ENCODE results near the gene MITD1. TPM values are rescaled to one million over a fixed set of nuclear protein-coding genes. Genes with fewer than 3 reads are reported as not detected.

Gene MITD1
- polyA plus RNA-seq, 2 donors = 25.0 to 40.0 TPM

DNA sequence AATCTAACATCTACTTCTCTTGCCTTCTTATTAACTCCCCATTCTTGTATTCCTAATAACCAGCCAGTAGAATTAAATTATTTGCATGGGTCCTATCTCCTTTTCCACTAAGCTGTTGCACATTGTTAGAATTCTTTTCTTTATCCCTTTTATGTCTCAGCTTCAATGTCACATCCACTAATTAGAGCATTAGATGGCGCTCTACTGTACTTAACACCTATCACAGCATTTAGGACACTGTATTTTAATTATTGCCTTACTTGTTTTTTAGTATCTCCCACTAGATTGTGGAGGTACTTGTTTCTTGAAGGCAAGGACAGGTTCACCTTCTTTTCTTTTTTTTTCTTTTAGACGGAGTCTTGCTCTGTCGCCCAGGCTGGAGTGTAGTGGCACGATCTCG, 22.3 kb downstream of the MITD1 start:
- no peak overlapping the region for H3K27ac ChIP-seq (ENCODE audit: low read depth in 2 of 2, low read length in 1 of 2)
- no peaks in the 10 kb centered on the region for H3K27me3 ChIP-seq (ENCODE audit: control insufficient read depth in 1 of 2, insufficient read depth in 2 of 2, low read length in 2 of 2)
- H3K4me1 ChIP-seq (ENCODE audit: control insufficient read depth in 2 of 2, insufficient read depth in 2 of 2, low read length in 1 of 2) = no peaks in the 10 kb centered on the region
- no peaks in the 10 kb centered on the region for H3K36me3 ChIP-seq (ENCODE audit: control insufficient read depth in 2 of 2, insufficient read depth in 2 of 2, low read length in 1 of 2)
- no peaks in the 10 kb centered on the region for H3K9me3 ChIP-seq (ENCODE audit: control insufficient read depth in 2 of 2, insufficient read depth in 1 of 2, low read depth in 1 of 2, low read length in 1 of 2)
- 95 to 96% methylated on average over 5 of the region's 5 CpGs for WGBS, 2 donors
- no peak overlapping the region for H3K4me3 ChIP-seq (ENCODE audit: low read depth in 1 of 2, low read length in 2 of 2)

DNA sequence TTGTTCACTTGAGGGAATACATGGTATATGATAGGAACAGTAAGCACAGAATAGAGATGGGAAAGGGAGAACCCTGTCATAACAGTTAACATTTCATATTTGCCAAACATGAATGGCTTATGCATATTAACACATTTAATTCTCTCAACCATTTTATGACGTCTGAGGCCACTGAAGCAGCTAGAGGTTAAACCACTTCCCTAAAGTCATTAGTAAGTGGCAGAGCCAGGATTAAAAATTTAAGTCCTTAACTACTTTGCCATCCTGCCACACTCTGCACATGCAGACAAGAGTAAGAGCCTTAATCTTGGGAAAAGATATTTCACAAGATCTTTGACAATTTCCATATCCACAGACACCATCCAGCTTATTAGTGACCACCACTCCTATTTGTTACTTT, 24.0 kb downstream of the MITD1 start:
- Histone ChIP-seq H3K4me3 (ENCODE audit: low read depth in 1 of 2, low read length in 2 of 2) (no peak overlapping the region), H3K27ac (ENCODE audit: low read depth in 2 of 2, low read length in 1 of 2) (no peak overlapping the region)
- 72 to 77% methylated on average over 1 of the region's 1 CpG for WGBS, 2 donors

DNA sequence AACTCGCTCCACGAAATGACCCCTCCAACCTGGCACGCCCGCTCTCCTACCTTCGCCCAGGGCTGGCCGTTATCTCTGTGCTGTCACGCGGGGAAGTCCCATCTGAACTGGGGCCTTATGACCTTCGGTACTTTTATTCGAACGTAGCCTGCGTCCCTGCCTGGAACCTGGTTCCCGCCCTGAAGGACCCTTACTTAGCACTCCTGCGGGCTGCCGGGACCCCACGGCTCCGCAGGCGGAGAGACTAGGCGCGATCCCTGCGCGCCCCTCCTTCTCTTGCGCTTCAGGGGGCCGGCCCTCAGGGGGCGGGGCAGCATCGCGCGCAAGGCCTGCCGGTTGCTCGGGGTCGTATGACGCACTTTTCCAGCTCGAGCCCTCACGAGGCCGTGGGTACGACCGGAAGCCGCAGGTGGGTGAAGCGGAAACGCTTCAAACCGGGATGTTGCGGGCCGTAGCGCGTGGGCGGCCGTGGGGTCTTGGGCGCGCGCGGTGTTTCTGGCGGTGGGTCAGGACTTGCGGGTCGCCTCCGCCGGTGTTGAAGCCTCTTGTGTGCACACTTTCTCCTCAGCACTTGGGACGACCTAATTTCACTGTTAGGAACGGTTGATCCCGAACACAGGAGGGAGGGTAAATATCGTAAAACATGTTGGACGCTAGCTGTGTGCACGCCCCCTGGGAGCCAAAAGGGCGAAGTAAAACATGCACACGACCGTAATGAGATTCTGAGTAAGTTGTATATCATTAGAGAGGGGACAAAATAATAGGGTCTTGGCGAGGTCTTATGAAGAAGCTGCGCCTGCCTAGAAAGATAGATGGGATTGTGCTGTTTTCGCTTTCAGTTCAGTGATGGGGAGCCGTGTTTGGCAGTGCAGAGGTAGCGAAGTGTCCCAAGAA, 26.0 kb downstream of the MITD1 start, which contains the start of the genes LIPT1 and TSGA10:
Gene LIPT1, plus strand, starts transcription at position 325 of the 894 bp plus-strand sequence. CDS start 6,991 bp downstream, outside the sequence.
Gene TSGA10, minus strand, starts transcription at position 300 of the 894 bp plus-strand sequence. CDS start 45,503 bp downstream, outside the sequence.
- 0% methylated on average over 69 to 70 of the region's 70 CpGs for WGBS, 2 donors
- H3K27me3 ChIP-seq (ENCODE audit: control insufficient read depth in 1 of 2, insufficient read depth in 2 of 2, low read length in 2 of 2) = no peaks in the 10 kb centered on the region
- no peaks in the 10 kb centered on the region for H3K36me3 ChIP-seq (ENCODE audit: control insufficient read depth in 2 of 2, insufficient read depth in 2 of 2, low read length in 1 of 2)
- peak within 1 kb of the TSS; percentile 81 to 98 for H3K27ac ChIP-seq (ENCODE audit: low read depth in 2 of 2, low read length in 1 of 2)
- H3K4me1 ChIP-seq (ENCODE audit: control insufficient read depth in 2 of 2, insufficient read depth in 2 of 2, low read length in 1 of 2) = no peaks in the 10 kb centered on the region
- peak within 1 kb of the TSS; percentile 81 to 94 for H3K4me3 ChIP-seq (ENCODE audit: low read depth in 1 of 2, low read length in 2 of 2)
- no peaks in the 10 kb centered on the region for H3K9me3 ChIP-seq (ENCODE audit: control insufficient read depth in 2 of 2, insufficient read depth in 1 of 2, low read depth in 1 of 2, low read length in 1 of 2)

More for the DNA sequence above, 24.0 kb downstream of the MITD1 start:
- Histone ChIP-seq H3K36me3 (ENCODE audit: control insufficient read depth in 2 of 2, insufficient read depth in 2 of 2, low read length in 1 of 2) (no peaks in the 10 kb centered on the region), H3K9me3 (ENCODE audit: control insufficient read depth in 2 of 2, insufficient read depth in 1 of 2, low read depth in 1 of 2, low read length in 1 of 2) (no peaks in the 10 kb centered on the region), H3K27me3 (ENCODE audit: control insufficient read depth in 1 of 2, insufficient read depth in 2 of 2, low read length in 2 of 2) (no peaks in the 10 kb centered on the region), H3K4me1 (ENCODE audit: control insufficient read depth in 2 of 2, insufficient read depth in 2 of 2, low read length in 1 of 2) (no peaks in the 10 kb centered on the region)

DNA sequence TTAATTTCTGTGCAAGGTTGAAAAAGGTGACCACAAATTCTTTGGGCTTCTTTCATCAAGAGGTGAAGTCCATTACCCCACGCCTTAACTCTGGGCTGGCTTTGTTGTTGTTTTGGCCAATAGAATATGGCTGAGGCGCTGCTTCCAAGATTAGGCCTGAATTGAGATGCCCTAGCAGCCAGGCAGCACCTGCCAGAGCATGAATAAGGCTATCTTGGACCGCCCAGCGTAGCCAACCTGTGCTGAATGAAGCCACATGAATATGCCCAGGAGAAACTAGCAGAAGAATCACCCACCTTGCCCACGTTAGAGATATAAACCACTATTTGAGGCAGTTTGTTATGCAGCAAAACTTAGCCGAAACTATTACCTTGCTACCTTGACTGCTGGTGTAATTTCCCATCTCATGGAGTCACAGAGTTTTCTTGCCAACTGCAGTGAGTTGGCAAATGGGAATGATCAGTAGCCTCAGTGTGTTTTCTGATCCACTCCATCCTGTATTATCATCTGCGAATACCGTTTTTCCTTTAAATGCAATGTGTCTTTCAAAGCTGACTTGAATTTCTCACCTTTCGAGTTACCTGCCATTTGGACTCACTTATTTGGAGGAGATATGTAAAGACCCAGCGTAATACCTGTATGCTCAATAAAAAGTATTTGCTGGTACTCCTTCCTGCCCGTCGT, 26.8 kb downstream of the MITD1 start:
- Histone ChIP-seq H3K4me1 (ENCODE audit: control insufficient read depth in 2 of 2, insufficient read depth in 2 of 2, low read length in 1 of 2) (no peaks in the 10 kb centered on the region), H3K36me3 (ENCODE audit: control insufficient read depth in 2 of 2, insufficient read depth in 2 of 2, low read length in 1 of 2) (no peaks in the 10 kb centered on the region), H3K27ac (ENCODE audit: low read depth in 2 of 2, low read length in 1 of 2) (peak overlapping the region; percentile 81 to 98), H3K4me3 (ENCODE audit: low read depth in 1 of 2, low read length in 2 of 2) (peak overlapping the region; percentile 81 to 94), H3K27me3 (ENCODE audit: control insufficient read depth in 1 of 2, insufficient read depth in 2 of 2, low read length in 2 of 2) (no peaks in the 10 kb centered on the region), H3K9me3 (ENCODE audit: control insufficient read depth in 2 of 2, insufficient read depth in 1 of 2, low read depth in 1 of 2, low read length in 1 of 2) (no peaks in the 10 kb centered on the region)
- 31 to 35% methylated on average over 12 of the region's 12 CpGs for WGBS, 2 donors

DNA sequence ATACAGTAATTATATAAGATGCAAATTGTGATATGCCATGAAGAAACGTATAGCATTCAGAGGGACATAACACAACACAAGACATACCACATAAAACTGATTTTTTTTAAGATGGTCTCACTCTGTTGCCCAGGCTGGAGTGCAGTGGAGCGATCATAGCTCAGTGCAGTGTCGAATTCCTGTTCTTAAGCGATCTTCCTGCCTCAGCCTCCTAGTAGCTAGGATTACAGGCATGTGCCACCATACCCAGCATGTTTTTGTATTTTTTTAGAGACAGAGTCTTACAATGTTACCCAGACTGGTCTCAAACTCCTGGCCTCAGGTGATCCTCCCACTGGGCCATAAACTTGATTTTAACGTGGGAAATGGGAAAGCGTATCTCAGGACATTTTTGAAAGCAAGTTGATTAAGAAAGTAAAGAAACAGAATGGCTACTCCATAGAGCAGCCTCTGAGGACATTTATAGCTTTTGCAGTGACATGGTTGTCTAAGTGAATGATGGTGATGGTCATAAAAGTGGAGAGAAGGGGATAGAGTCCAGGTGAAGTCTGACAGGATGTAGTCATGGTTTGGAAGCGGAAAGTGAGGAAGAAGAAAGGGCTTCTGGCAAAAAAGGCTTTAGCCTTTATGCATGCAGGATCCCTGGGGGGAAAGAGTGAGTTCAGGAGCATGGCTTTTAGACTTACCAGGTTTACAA, 28.5 kb downstream of the MITD1 start:
- Histone ChIP-seq H3K27me3 (ENCODE audit: control insufficient read depth in 1 of 2, insufficient read depth in 2 of 2, low read length in 2 of 2) (no peaks in the 10 kb centered on the region), H3K4me1 (ENCODE audit: control insufficient read depth in 2 of 2, insufficient read depth in 2 of 2, low read length in 1 of 2) (no peaks in the 10 kb centered on the region), H3K9me3 (ENCODE audit: control insufficient read depth in 2 of 2, insufficient read depth in 1 of 2, low read depth in 1 of 2, low read length in 1 of 2) (no peaks in the 10 kb centered on the region), H3K4me3 (ENCODE audit: low read depth in 1 of 2, low read length in 2 of 2) (no peak overlapping the region), H3K36me3 (ENCODE audit: control insufficient read depth in 2 of 2, insufficient read depth in 2 of 2, low read length in 1 of 2) (no peaks in the 10 kb centered on the region), H3K27ac (ENCODE audit: low read depth in 2 of 2, low read length in 1 of 2) (no peak overlapping the region)
- WGBS, 2 donors = 90 to 94% methylated on average over 7 of the region's 7 CpGs

DNA sequence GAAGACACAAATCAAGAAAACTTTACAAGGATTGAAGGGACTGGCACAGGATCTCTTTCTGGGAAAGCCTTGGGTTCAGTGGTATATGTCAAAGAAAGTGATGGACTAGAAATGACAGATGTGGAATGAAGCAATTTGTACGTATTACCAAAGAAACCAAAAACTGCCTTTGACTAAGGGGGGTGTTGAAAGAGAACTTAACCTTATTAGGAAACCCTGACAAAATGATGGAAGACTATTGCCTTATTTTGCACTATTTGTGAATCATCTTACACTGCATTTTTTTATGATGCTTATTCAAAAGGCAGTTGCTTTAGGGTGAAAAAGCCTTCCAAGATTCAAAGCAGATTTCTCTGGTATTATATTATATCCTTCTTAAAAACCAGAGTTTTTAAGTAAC, 30.2 kb downstream of the MITD1 start:
- no peaks in the 10 kb centered on the region for H3K4me1 ChIP-seq (ENCODE audit: control insufficient read depth in 2 of 2, insufficient read depth in 2 of 2, low read length in 1 of 2)
- H3K27me3 ChIP-seq (ENCODE audit: control insufficient read depth in 1 of 2, insufficient read depth in 2 of 2, low read length in 2 of 2) = no peaks in the 10 kb centered on the region
- no peak overlapping the region for H3K4me3 ChIP-seq (ENCODE audit: low read depth in 1 of 2, low read length in 2 of 2)
- 74 to 79% methylated on average over 1 of the region's 1 CpG for WGBS, 2 donors
- H3K27ac ChIP-seq (ENCODE audit: low read depth in 2 of 2, low read length in 1 of 2) = no peak overlapping the region
- no peaks in the 10 kb centered on the region for H3K36me3 ChIP-seq (ENCODE audit: control insufficient read depth in 2 of 2, insufficient read depth in 2 of 2, low read length in 1 of 2)
- H3K9me3 ChIP-seq (ENCODE audit: control insufficient read depth in 2 of 2, insufficient read depth in 1 of 2, low read depth in 1 of 2, low read length in 1 of 2) = no peaks in the 10 kb centered on the region

DNA sequence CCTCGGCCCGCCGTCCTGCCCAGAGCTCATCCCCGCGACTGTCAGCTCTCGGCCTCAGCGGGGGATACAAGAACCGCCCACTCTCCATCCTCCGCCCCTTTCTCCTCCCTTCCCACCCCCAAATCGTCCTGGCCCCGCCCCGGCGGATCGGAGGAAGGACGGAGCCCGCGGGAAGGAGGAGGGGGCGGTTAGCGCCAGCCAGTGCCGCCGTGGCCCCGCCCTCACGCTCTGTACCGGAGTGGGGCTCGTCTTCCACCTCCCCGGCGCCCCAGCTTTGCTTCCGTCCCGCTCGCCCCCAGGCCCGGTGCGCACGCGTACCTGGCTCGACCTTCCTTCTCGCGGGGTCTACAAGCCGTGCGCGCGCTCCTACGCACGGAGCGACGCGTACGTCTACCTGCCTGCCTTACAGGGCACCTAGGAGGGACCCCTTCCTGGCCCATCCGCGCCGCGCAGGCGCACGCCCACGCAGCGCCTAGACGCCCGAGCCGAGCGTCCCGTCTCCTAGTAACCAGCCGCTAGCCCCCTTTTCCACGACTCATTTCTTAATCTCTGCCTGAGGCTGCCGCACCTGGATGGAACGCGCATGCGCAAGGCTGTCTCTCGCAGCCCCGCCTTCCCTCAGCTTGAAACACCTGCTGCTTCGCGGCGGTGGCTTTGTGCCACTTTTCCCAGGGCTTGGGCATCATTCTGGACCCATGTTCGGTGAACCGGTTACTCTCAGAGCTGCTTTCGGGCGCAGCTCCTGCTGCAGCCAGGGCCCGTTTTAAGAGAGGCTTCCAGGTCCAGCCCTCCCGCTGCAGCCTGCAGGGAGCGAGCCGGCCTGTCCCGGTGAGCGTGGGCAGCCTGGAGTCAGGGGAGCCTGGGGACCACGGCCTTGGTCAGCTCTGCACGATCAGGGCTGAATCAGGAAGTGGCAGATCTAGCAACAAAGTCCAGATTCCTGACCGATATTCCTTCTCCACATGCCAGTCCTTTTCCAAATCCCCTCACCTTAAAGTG, 39.4 kb downstream of the MITD1 start, which contains the start of gene C2orf15:
Gene C2orf15, plus strand, starts transcription at position 598 of the 999 bp plus-strand sequence. CDS start 8,852 bp downstream, outside the sequence.
- Histone ChIP-seq H3K36me3 (ENCODE audit: control insufficient read depth in 2 of 2, insufficient read depth in 2 of 2, low read length in 1 of 2) (no peaks in the 10 kb centered on the region), H3K9me3 (ENCODE audit: control insufficient read depth in 2 of 2, insufficient read depth in 1 of 2, low read depth in 1 of 2, low read length in 1 of 2) (no peaks in the 10 kb centered on the region), H3K4me1 (ENCODE audit: control insufficient read depth in 2 of 2, insufficient read depth in 2 of 2, low read length in 1 of 2) (no peaks in the 10 kb centered on the region), H3K4me3 (ENCODE audit: low read depth in 1 of 2, low read length in 2 of 2) (peak within 1 kb of the TSS; percentile 62 to 96), H3K27me3 (ENCODE audit: control insufficient read depth in 1 of 2, insufficient read depth in 2 of 2, low read length in 2 of 2) (no peaks in the 10 kb centered on the region), H3K27ac (ENCODE audit: low read depth in 2 of 2, low read length in 1 of 2) (peak within 1 kb of the TSS; percentile 88 to 92)
- WGBS, 2 donors = 0 to 1% methylated on average over 68 to 84 of the region's 84 CpGs

DNA sequence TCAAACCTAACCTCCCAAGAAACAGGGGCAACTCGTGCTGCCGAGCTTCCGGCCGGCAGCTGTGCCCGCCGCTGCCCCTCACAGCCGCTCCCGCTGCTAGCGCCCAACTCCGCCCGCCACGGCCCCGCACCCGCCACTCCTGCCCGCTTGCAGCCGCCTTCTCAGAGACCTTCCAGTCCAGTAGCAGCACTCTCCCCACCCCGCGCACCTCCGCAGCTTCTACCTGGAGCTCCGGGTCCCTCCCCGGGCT, 40.1 kb downstream of the MITD1 start:
- Histone ChIP-seq H3K27ac (ENCODE audit: low read depth in 2 of 2, low read length in 1 of 2) (peak overlapping the region; percentile 88 to 92), H3K9me3 (ENCODE audit: control insufficient read depth in 2 of 2, insufficient read depth in 1 of 2, low read depth in 1 of 2, low read length in 1 of 2) (no peaks in the 10 kb centered on the region), H3K36me3 (ENCODE audit: control insufficient read depth in 2 of 2, insufficient read depth in 2 of 2, low read length in 1 of 2) (no peaks in the 10 kb centered on the region), H3K4me1 (ENCODE audit: control insufficient read depth in 2 of 2, insufficient read depth in 2 of 2, low read length in 1 of 2) (no peaks in the 10 kb centered on the region), H3K27me3 (ENCODE audit: control insufficient read depth in 1 of 2, insufficient read depth in 2 of 2, low read length in 2 of 2) (no peaks in the 10 kb centered on the region), H3K4me3 (ENCODE audit: low read depth in 1 of 2, low read length in 2 of 2) (peak overlapping the region; percentile 62 to 96)
- 0 to 1% methylated on average over 21 of the region's 21 CpGs for WGBS, 2 donors
